Panc1 (cell line): ENCODE measurements around the gene ASF1B. TPM values are rescaled to one million over a fixed set of nuclear protein-coding genes. Genes with fewer than 3 reads are reported as not detected.
"Not testable (repeated sequence)": the region's sequence is repeated elsewhere in the genome, so short reads cannot be mapped to it uniquely, and the experiment has no call there.

ENCODE experiments used
- ATAC-seq: fragments of 200-7000 bp; cut with Tn5 transposase; 2 replicates; pipeline ENCODE4 v1.9.1; 2020; ENCODE audit warnings: mild to moderate bottlenecking, moderate library complexity
- Bru-seq: library from RNA; stranded (reverse); fragments of 400-500 nt; gene quantifications from one replicate; lab custom pipeline; 2021; lab: Mats Ljungman, UMichigan
- BruChase-seq, 2 experiments: library from RNA; stranded (reverse); fragments of 400-500 nt; gene quantifications; one replicate each; lab custom pipeline; 2021; lab: Mats Ljungman, UMichigan
- BruUV-seq: library from RNA; stranded (reverse); fragments of 400-500 nt; replicated peaks from 2 replicates; lab custom pipeline; 2021; lab: Mats Ljungman, UMichigan
- CTCF ChIA-PET: fragments of 300-600 bp; sonication (Branson Sonifier 250); formaldehyde crosslinking; loops from one replicate; lab custom pipeline; 2022; ENCODE audit warnings: antibody characterized with exemption; lab: Charles Lee
- POLR2A ChIA-PET: fragments of 300-600 bp; sonication (Branson Sonifier 250); formaldehyde crosslinking; loops from one replicate; lab custom pipeline; 2022; ENCODE audit warnings: antibody characterized with exemption; lab: Charles Lee
- DNase-seq: peaks from one replicate; pipeline ENCODE4 v3.0.0-alpha.2; 2010; ENCODE audit warnings: low read depth, low spot score
- H3K27ac ChIP-seq: 2 replicates; pipeline ENCODE4 v1.5.1; 2011; ENCODE audit warnings: mild to moderate bottlenecking, low read length, inconsistent platforms
- H3K27me3 ChIP-seq: fragments of 200-500 bp; sonication (Bioruptor generic); 2 replicates; pipeline ENCODE4 v1.6.0; 2014; ENCODE audit warnings: low read length, inconsistent platforms; ENCODE audit not compliant: control insufficient read depth, insufficient read depth
- H3K36me3 ChIP-seq: fragments of 200-500 bp; sonication (Bioruptor generic); 2 replicates; pipeline ENCODE4 v1.5.1; 2014; ENCODE audit warnings: inconsistent platforms, mild to moderate bottlenecking, low read length, moderate library complexity; ENCODE audit not compliant: control insufficient read depth, insufficient read depth
- H3K4me1 ChIP-seq: 2 replicates; pipeline ENCODE4 v1.5.1; 2011; ENCODE audit warnings: inconsistent platforms, mild to moderate bottlenecking, low read length, moderate library complexity; ENCODE audit not compliant: control insufficient read depth, insufficient read depth
- H3K4me3 ChIP-seq, 2 experiments: 2 replicates each; pipeline ENCODE4 v1.5.1; 2011 to 2012; ENCODE audit warnings: low read depth in 2 of 2, low read length in 2 of 2, mild to moderate bottlenecking in 2 of 2, inconsistent platforms in 1 of 2, moderate library complexity in 1 of 2
- H3K9me3 ChIP-seq: fragments of 200-500 bp; sonication (Bioruptor generic); 2 replicates; pipeline ENCODE4 v1.5.1; 2014; ENCODE audit warnings: low read depth, mild to moderate bottlenecking, inconsistent platforms, low read length, moderate library complexity; ENCODE audit not compliant: control insufficient read depth, insufficient read depth
- CTCF ChIP-seq: fragments of 450-650 bp; IDR thresholded peaks from 2 replicates; pipeline ENCODE4 v1.5.1; 2017; ENCODE audit warnings: mild to moderate bottlenecking
- POLR2AphosphoS5 ChIP-seq: IDR thresholded peaks from 2 replicates; pipeline ENCODE4 v1.6.1; 2012; ENCODE audit warnings: mild to moderate bottlenecking, low read depth, low read length, moderate library complexity
- REST ChIP-seq, 2 experiments: IDR thresholded peaks; 2 replicates each; pipeline ENCODE4 v1.6.1; 2011 to 2012; ENCODE audit warnings: low read depth in 2 of 2, control low read depth in 1 of 2, low read length in 1 of 2, mild to moderate bottlenecking in 1 of 2, moderate library complexity in 1 of 2; ENCODE audit not compliant: insufficient read depth in 1 of 2
- SIN3A ChIP-seq: IDR thresholded peaks from 2 replicates; pipeline ENCODE4 v1.6.1; 2012; ENCODE audit warnings: low read depth, mild to moderate bottlenecking, low read length, moderate library complexity, borderline replicate concordance; ENCODE audit not compliant: insufficient read depth
- TCF7L2 ChIP-seq: IDR thresholded peaks from 2 replicates; pipeline ENCODE4 v1.6.1; 2011; ENCODE audit warnings: mild to moderate bottlenecking, low read depth, low read length, inconsistent platforms
- in situ Hi-C: cut with HindIII; loops from 2 replicates; pipeline ENCODE4 v1.10.0; 2016; ENCODE audit warnings: low sequenced_read_pairs, low pct_unique_long_range_greater_than_20kb
- intact Hi-C: fragments of 100-400 bp; cut with micrococcal nuclease; formaldehyde crosslinking; loops from one replicate; pipeline ENCODE4 v1.10.0; 2022; ENCODE audit not compliant: unreplicated experiment
- long read RNA-seq: library from polyadenylated mRNA; unstranded; transcript quantifications from one replicate; pipeline ENCODE4 v2.0.0, GENCODE V29; 2021; ENCODE audit not compliant: unreplicated experiment
- polyA plus RNA-seq: library from polyadenylated mRNA; unstranded; fragments of >200 nt; gene quantifications from one replicate; pipeline ENCODE4 v1.2.1, GENCODE V29; 2012; ENCODE audit warnings: missing spikeins; ENCODE audit not compliant: insufficient read length
- total RNA-seq: library from RNA; stranded (reverse); gene quantifications from one replicate; pipeline ENCODE4 v1.2.1, GENCODE V29; 2021; ENCODE audit not compliant: unreplicated experiment

Gene ASF1B
- total RNA-seq (35.4 TPM), Bru-seq, nascent RNA (percentile 68 among the genes with signal in this experiment), BruChase-seq, experiment 1, labeled RNA remaining after a 2-hour chase (percentile 72 among the genes with signal in this experiment), BruChase-seq, experiment 2, labeled RNA remaining after a 6-hour chase (percentile 81 among the genes with signal in this experiment)
- polyA plus RNA-seq = 35.0 TPM
- long read RNA-seq, transcript ASF1B-201 (4 exons, 2,059 nt) = major isoform, 66 of 79 reads
- long read RNA-seq, partial matches to known transcripts = 2 of 79 reads
- long read RNA-seq, other reads (novel, unspliced or antisense) = 10 of 79 reads

- H3K36me3 ChIP-seq = peaks cover 6% of the 10 kb centered on the region; the same call in 1 of the 2 replicates
- H3K4me1 ChIP-seq = peaks cover 8% of the 10 kb centered on the region; the same call in 1 of the 2 replicates
- ATAC-seq (peak; percentile 93), DNase-seq (peak; percentile 94)
- H3K27ac ChIP-seq = peak within 1 kb of the TSS; percentile 81
- POLR2A ChIA-PET = interaction anchor here (0.5 to 0.7 kb wide), 4 partner anchors 12 to 276 kb away, joined by 3 to 12 read pairs (median 3); no protein-coding TSS in a partner anchor
- in situ Hi-C loops (no loop called here), intact Hi-C loops (no loop called here)
- no TSS peak for BruUV-seq
- no peaks in the 10 kb centered on the region for H3K27me3 ChIP-seq
- no peaks in the 10 kb centered on the region for H3K9me3 ChIP-seq
- peak within 1 kb of the TSS; percentile 62 to 76 for H3K4me3 ChIP-seq
- peak; percentile 89; the same call in 1 of the 2 replicates for TF ChIP-seq POLR2AphosphoS5
- TF ChIP-seq SIN3A = peak; percentile 97
- peak; percentile 93 for TF ChIP-seq CTCF
- TF ChIP-seq REST (IDR thresholded peaks at IDR 0.05; ENCODE audit: insufficient read depth in 1 of 2, low read depth in 2 of 2, low read length in 1 of 2) = no peak
- 0 out of 2 replicates have a peak, but pooled peaks have one; percentile 18 for TF ChIP-seq TCF7L2
- CTCF ChIA-PET = interaction anchor here (0.6 to 1.8 kb wide), 8 partner anchors 12 to 342 kb away, joined by 3 to 6 read pairs (median 5); no protein-coding TSS in a partner anchor
These were observed at the start of gene ASF1B for GRCh38 chr19:14136509-14137281. ASF1B (minus strand) TSS chr19:14136589; CDS start chr19:14136456, 133 bp downstream.

- H3K4me1 ChIP-seq, H3K36me3 ChIP-seq, ATAC-seq, DNase-seq, intact Hi-C loops, in situ Hi-C loops, H3K27me3 ChIP-seq, BruUV-seq, H3K4me3 ChIP-seq, H3K9me3 ChIP-seq, H3K27ac ChIP-seq, POLR2A ChIA-PET: not testable (repeated sequence)
- CTCF ChIA-PET = interaction anchor here (0.6 kb wide), 1 partner anchor 178 kb away, joined by 4 read pairs; no protein-coding TSS in a partner anchor
These were observed 49.3 kb upstream of the ASF1B start for GRCh38 chr19:14185691-14186090.
